Activated CD4-positive, alpha-beta T cell treated with anti-CD3 and anti-CD28 coated beads, Interleukin-2, amount 10 ng/mL, durations not matched to agents 24 days and 14 days (primary cell): ENCODE results near the gene CDC20B. TPM values are rescaled to one million over a fixed set of nuclear protein-coding genes. Genes with fewer than 3 reads are reported as not detected.
A peak's percentile ranks its signal among the peaks of the same experiment; 100 is the strongest.

Experiments
- DNase-seq: peaks from one replicate; pipeline ENCODE4 v3.0.0; 2022
- H3K27ac Mint-ChIP-seq: one replicate; pipeline ENCODE4 v1.8.0; 2022; ENCODE audit warnings: mild to moderate bottlenecking, mixed read lengths
- H3K27me3 Mint-ChIP-seq: one replicate; pipeline ENCODE4 v1.8.0; 2022; ENCODE audit warnings: mixed read lengths
- H3K36me3 Mint-ChIP-seq: one replicate; pipeline ENCODE4 v1.8.0; 2022; ENCODE audit warnings: low read depth, mild to moderate bottlenecking, mixed read lengths
- H3K4me1 Mint-ChIP-seq: one replicate; pipeline ENCODE4 v1.8.0; 2021; ENCODE audit warnings: mixed read lengths
- H3K4me3 Mint-ChIP-seq: one replicate; pipeline ENCODE4 v1.8.0; 2022; ENCODE audit warnings: mild to moderate bottlenecking, moderate library complexity, mixed read lengths
- H3K9me3 Mint-ChIP-seq: one replicate; pipeline ENCODE4 v1.8.0; 2021; ENCODE audit warnings: mixed read lengths
- intact Hi-C: fragments of 100-400 bp; cut with micrococcal nuclease; formaldehyde crosslinking; loops from one replicate; pipeline ENCODE4 v1.15.1; 2023
- total RNA-seq: library from RNA; stranded (reverse); gene quantifications from 2 replicates; pipeline ENCODE4 v1.2.3, GENCODE V29; 2022

Gene CDC20B
- total RNA-seq: not detected in 2 replicates

- Mint-ChIP-seq H3K4me1 (peaks cover 33% of the 10 kb centered on the region), H3K27ac (peak within 1 kb of the TSS; percentile 62), H3K36me3 (no peaks in the 10 kb centered on the region), H3K27me3 (peaks cover 70% of the 10 kb centered on the region), H3K9me3 (no peaks in the 10 kb centered on the region), H3K4me3 (peak within 1 kb of the TSS; percentile 86)
- intact Hi-C loops: loop anchor here (1.0 to 10.0 kb wide), 6 partner anchors 60 to 858 kb away; partner anchors contain the start of genes ARL15, CCNO, DHX29 and MTREX
- peak; percentile 94 for DNase-seq
Observed at GRCh38 chr5:55172937-55173686, at the start of gene CDC20B. TSS of gene CDC20B (minus strand) at chr5:55173177. CDS start at chr5:55173000, 177 bp downstream.

GRCh38 chr5:55222092-55222984, 49.4 kb upstream of the CDC20B start:
- intact Hi-C loops: no loop called here
- H3K27ac Mint-ChIP-seq: peak overlapping the region; percentile 64
- peak; percentile 64 for DNase-seq
- H3K9me3 Mint-ChIP-seq: peaks cover 3% of the 10 kb centered on the region
- peaks cover 23% of the 10 kb centered on the region for H3K4me1 Mint-ChIP-seq
- peaks cover 3% of the 10 kb centered on the region for H3K36me3 Mint-ChIP-seq
- peak overlapping the region; percentile 62 for H3K4me3 Mint-ChIP-seq
- peaks cover 83% of the 10 kb centered on the region for H3K27me3 Mint-ChIP-seq

GRCh38 chr5:55220433-55221185, 47.6 kb upstream of the CDC20B start:
- Mint-ChIP-seq H3K9me3 (peaks cover 3% of the 10 kb centered on the region), H3K27me3 (peaks cover 80% of the 10 kb centered on the region), H3K4me3 (peak overlapping the region; percentile 77), H3K4me1 (peaks cover 18% of the 10 kb centered on the region), H3K27ac (peak overlapping the region; percentile 15), H3K36me3 (peaks cover 3% of the 10 kb centered on the region)
- intact Hi-C loops: no loop called here
- DNase-seq: peak; percentile 67

GRCh38 chr5:55219770-55220169, 46.8 kb upstream of the CDC20B start:
- Mint-ChIP-seq H3K27me3 (peaks cover 76% of the 10 kb centered on the region), H3K4me1 (peaks cover 18% of the 10 kb centered on the region), H3K27ac (no peak overlapping the region), H3K9me3 (peaks cover 3% of the 10 kb centered on the region), H3K4me3 (peak overlapping the region; percentile 77), H3K36me3 (peaks cover 3% of the 10 kb centered on the region)
- intact Hi-C loops: no loop called here
- no peak for DNase-seq

GRCh38 chr5:55218967-55219366, 46.0 kb upstream of the CDC20B start:
- DNase-seq: no peak
- peaks cover 3% of the 10 kb centered on the region for H3K36me3 Mint-ChIP-seq
- peaks cover 3% of the 10 kb centered on the region for H3K9me3 Mint-ChIP-seq
- H3K4me3 Mint-ChIP-seq: no peak overlapping the region
- no peak overlapping the region for H3K27ac Mint-ChIP-seq
- intact Hi-C loops: no loop called here
- H3K4me1 Mint-ChIP-seq: peaks cover 18% of the 10 kb centered on the region
- H3K27me3 Mint-ChIP-seq: peaks cover 72% of the 10 kb centered on the region

GRCh38 chr5:55211184-55211874, 38.4 kb upstream of the CDC20B start:
- DNase-seq: no peak
- Mint-ChIP-seq H3K4me3 (no peak overlapping the region), H3K4me1 (no peaks in the 10 kb centered on the region), H3K9me3 (no peaks in the 10 kb centered on the region), H3K27ac (no peak overlapping the region), H3K36me3 (no peaks in the 10 kb centered on the region), H3K27me3 (peaks cover 46% of the 10 kb centered on the region)
- intact Hi-C loops: no loop called here

- Mint-ChIP-seq H3K4me3 (no peak overlapping the region), H3K27me3 (peaks cover 58% of the 10 kb centered on the region), H3K9me3 (no peaks in the 10 kb centered on the region), H3K27ac (no peak overlapping the region), H3K36me3 (no peaks in the 10 kb centered on the region), H3K4me1 (peaks cover 1% of the 10 kb centered on the region)
- no peak for DNase-seq
- intact Hi-C loops: loop anchor here (5.0 kb wide), 1 partner anchor 623 kb away; no protein-coding TSS in a partner anchor
Observed at GRCh38 chr5:55205001-55205400, 32.0 kb upstream of the CDC20B start.

GRCh38 chr5:55191165-55191564, 18.2 kb upstream of the CDC20B start:
- Mint-ChIP-seq H3K27me3 (peaks cover 73% of the 10 kb centered on the region), H3K4me1 (no peaks in the 10 kb centered on the region), H3K36me3 (no peaks in the 10 kb centered on the region), H3K9me3 (no peaks in the 10 kb centered on the region), H3K27ac (no peak overlapping the region), H3K4me3 (no peak overlapping the region)
- DNase-seq: no peak
- intact Hi-C loops: no loop called here

GRCh38 chr5:55188656-55189540, 15.9 kb upstream of the CDC20B start:
- intact Hi-C loops: no loop called here
- DNase-seq: no peak
- Mint-ChIP-seq H3K36me3 (no peaks in the 10 kb centered on the region), H3K4me1 (no peaks in the 10 kb centered on the region), H3K27ac (no peak overlapping the region), H3K4me3 (no peak overlapping the region), H3K27me3 (peaks cover 70% of the 10 kb centered on the region), H3K9me3 (no peaks in the 10 kb centered on the region)

- no peaks in the 10 kb centered on the region for H3K36me3 Mint-ChIP-seq
- H3K4me1 Mint-ChIP-seq: no peaks in the 10 kb centered on the region
- H3K9me3 Mint-ChIP-seq: no peaks in the 10 kb centered on the region
- H3K4me3 Mint-ChIP-seq: no peak overlapping the region
- peaks cover 66% of the 10 kb centered on the region for H3K27me3 Mint-ChIP-seq
- H3K27ac Mint-ChIP-seq: no peak overlapping the region
- no peak for DNase-seq
- intact Hi-C loops: no loop called here
Observed at GRCh38 chr5:55187370-55187769, 14.4 kb upstream of the CDC20B start.

- H3K4me3 Mint-ChIP-seq: no peak overlapping the region
- peaks cover 80% of the 10 kb centered on the region for H3K27me3 Mint-ChIP-seq
- no peak overlapping the region for H3K27ac Mint-ChIP-seq
- no peaks in the 10 kb centered on the region for H3K36me3 Mint-ChIP-seq
- intact Hi-C loops: no loop called here
- no peak for DNase-seq
- no peaks in the 10 kb centered on the region for H3K9me3 Mint-ChIP-seq
- H3K4me1 Mint-ChIP-seq: peaks cover 13% of the 10 kb centered on the region
Observed at GRCh38 chr5:55180016-55180415, 7.0 kb upstream of the CDC20B start.

GRCh38 chr5:55177078-55177477, 4.1 kb upstream of the CDC20B start:
- Mint-ChIP-seq H3K4me3 (no peak overlapping the region), H3K4me1 (peaks cover 29% of the 10 kb centered on the region), H3K36me3 (no peaks in the 10 kb centered on the region), H3K27me3 (peaks cover 83% of the 10 kb centered on the region), H3K9me3 (no peaks in the 10 kb centered on the region), H3K27ac (no peak overlapping the region)
- DNase-seq: no peak
- intact Hi-C loops: loop anchor here (5.0 to 10.0 kb wide), 4 partner anchors 238 to 862 kb away; partner anchors contain the start of genes ARL15 and PLPP1
